PC-3 (cell line): ENCODE results near the gene CDH12. TPM values are rescaled to one million over a fixed set of nuclear protein-coding genes. Genes with fewer than 3 reads are reported as not detected.

Experiments
- ATAC-seq: fragments of 200-7000 bp; cut with Tn5 transposase; 2 replicates; pipeline ENCODE4 v1.9.1; 2020; ENCODE audit warnings: mild to moderate bottlenecking, moderate library complexity
- BruUV-seq: library from RNA; stranded (reverse); fragments of 400-500 nt; replicated peaks from 2 replicates; lab custom pipeline; 2021; lab: Mats Ljungman, UMichigan
- CTCF ChIA-PET: fragments of 300-600 bp; sonication (Branson Sonifier 250); formaldehyde crosslinking; loops from one replicate; lab custom pipeline; 2022; ENCODE audit warnings: antibody characterized with exemption; lab: Charles Lee
- POLR2A ChIA-PET: fragments of 300-600 bp; sonication (Branson Sonifier 250); formaldehyde crosslinking; loops from one replicate; lab custom pipeline; 2022; ENCODE audit warnings: antibody characterized with exemption; ENCODE audit not compliant: unreplicated experiment; lab: Charles Lee
- DNase-seq: peaks from one replicate; pipeline ENCODE4 v3.0.0-alpha.2; 2015
- H2AFZ ChIP-seq: fragments of 300-600 bp; sonication (generic); 2 replicates; pipeline ENCODE4 v1.6.0; 2016; ENCODE audit warnings: antibody characterized with exemption, low read length
- H3F3A ChIP-seq: fragments of 300-600 bp; sonication (generic); one replicate; pipeline ENCODE4 v1.6.0; 2017; ENCODE audit warnings: antibody characterized with exemption, low read length, control low read depth, mild to moderate bottlenecking; ENCODE audit not compliant: unreplicated experiment
- H3K27ac ChIP-seq: fragments of 300-600 bp; sonication (generic); 2 replicates; pipeline ENCODE4 v1.5.1; 2016; ENCODE audit warnings: mild to moderate bottlenecking, low read length
- H3K27me3 ChIP-seq: fragments of 300-600 bp; sonication (generic); 2 replicates; pipeline ENCODE4 v1.6.1; 2016; ENCODE audit warnings: low read length, mixed read lengths
- H3K36me3 ChIP-seq: fragments of 300-600 bp; sonication (generic); 2 replicates; pipeline ENCODE4 v1.6.1; 2016; ENCODE audit warnings: low read depth, mixed run types, low read length, mixed read lengths
- H3K4me1 ChIP-seq: fragments of 300-600 bp; sonication (generic); 2 replicates; pipeline ENCODE4 v1.5.1; 2016; ENCODE audit warnings: low read length; ENCODE audit not compliant: insufficient read depth
- H3K4me2 ChIP-seq: fragments of 300-600 bp; sonication (generic); 2 replicates; pipeline ENCODE4 v1.6.0; 2016; ENCODE audit warnings: low read length
- H3K4me3 ChIP-seq: fragments of 300-600 bp; sonication (generic); 2 replicates; pipeline ENCODE4 v1.5.1; 2016; ENCODE audit warnings: mild to moderate bottlenecking, low read length, mixed read lengths
- H3K79me2 ChIP-seq: fragments of 300-600 bp; sonication (generic); 2 replicates; pipeline ENCODE4 v1.6.1; 2017; ENCODE audit warnings: low read length, mixed read lengths
- H3K9ac ChIP-seq: fragments of 300-600 bp; sonication (generic); 2 replicates; pipeline ENCODE4 v1.6.0; 2016; ENCODE audit warnings: mild to moderate bottlenecking, low read length
- H3K9me2 ChIP-seq: fragments of 300-600 bp; sonication (generic); replicated peaks from 2 replicates; pipeline ENCODE4 v1.6.1; 2016; ENCODE audit warnings: mixed run types, low read length, mixed read lengths
- H3K9me3 ChIP-seq: fragments of 300-600 bp; sonication (generic); 2 replicates; pipeline ENCODE4 v1.6.1; 2016; ENCODE audit warnings: low read length, mixed read lengths
- H4K20me1 ChIP-seq: fragments of 300-600 bp; sonication (generic); 2 replicates; pipeline ENCODE4 v1.6.1; 2016; ENCODE audit warnings: low read length, mixed read lengths
- EZH2 ChIP-seq: fragments of 300-600 bp; sonication (generic); IDR thresholded peaks from one replicate; pipeline ENCODE4 v1.6.1; 2017; ENCODE audit warnings: antibody characterized with exemption, mild to moderate bottlenecking, low read length; ENCODE audit not compliant: unreplicated experiment
- EZH2phosphoT487 ChIP-seq: fragments of 300-600 bp; sonication (generic); IDR thresholded peaks from 2 replicates; pipeline ENCODE4 v1.6.1; 2018; ENCODE audit warnings: mild to moderate bottlenecking, antibody characterized with exemption, low read length, borderline replicate concordance
- intact Hi-C: fragments of 100-400 bp; cut with micrococcal nuclease; formaldehyde crosslinking; loops from 2 replicates; pipeline ENCODE4 v1.9.0; 2023
- total RNA-seq: library from RNA; depleted of rRNA; stranded (reverse); fragments of >200 nt; gene quantifications from 2 replicates; pipeline ENCODE4 v1.2.3, GENCODE V29; 2014
- TF ChIP-seq, protein P1 (sequence below): fragments of 300-600 bp; sonication (generic); conservative IDR thresholded peaks from 2 replicates; pipeline ENCODE4 v1.5.1; 2017; ENCODE audit warnings: antibody characterized with exemption, low read depth, mild to moderate bottlenecking, low read length

CDH12 gene
- total RNA-seq, 1 experiment from 2014 or later: 0.44 TPM

DNA sequence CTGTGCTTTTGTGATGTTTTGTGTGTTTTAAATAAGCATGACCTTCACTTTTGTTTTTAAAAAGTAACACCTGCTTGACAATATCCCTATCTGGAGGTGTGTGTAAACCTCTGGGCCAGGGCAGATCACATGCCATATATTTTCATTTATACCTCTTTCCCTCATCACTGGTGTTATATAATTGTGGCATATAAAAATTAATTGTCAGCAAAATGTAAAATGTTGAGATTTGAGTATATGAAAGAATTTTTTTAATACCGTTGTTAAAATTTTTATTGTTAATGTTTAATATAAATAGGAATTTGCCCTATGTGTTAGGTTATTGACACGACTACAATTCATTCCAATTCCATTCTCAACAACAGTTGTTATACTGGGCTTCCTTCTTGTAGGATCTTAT is 6.5 kb downstream of the CDH12 start:
- H3K9ac ChIP-seq: no peak overlapping the region
- no peaks in the 10 kb centered on the region for H3F3A ChIP-seq
- intact Hi-C loops: no loop called here
- no peaks in the 10 kb centered on the region for H3K79me2 ChIP-seq
- H3K4me2 ChIP-seq: no peak overlapping the region
- H3K36me3 ChIP-seq: no peaks in the 10 kb centered on the region
- BruUV-seq: no TSS peak
- H3K27ac ChIP-seq: no peak overlapping the region
- H4K20me1 ChIP-seq: no peaks in the 10 kb centered on the region
- H3K4me1 ChIP-seq: no peaks in the 10 kb centered on the region; the same call in 1 of the 2 replicates
- no peak overlapping the region for H3K4me3 ChIP-seq
- CTCF ChIA-PET: no interaction called here
- H3K9me3 ChIP-seq: peaks cover 3% of the 10 kb centered on the region; the same call in 1 of the 2 replicates
- POLR2A ChIA-PET: interaction anchor here (0.6 kb wide), 1 partner anchor 1226 kb away, joined by 3 read pairs; no protein-coding TSS in a partner anchor
- TF ChIP-seq, protein P1, sequence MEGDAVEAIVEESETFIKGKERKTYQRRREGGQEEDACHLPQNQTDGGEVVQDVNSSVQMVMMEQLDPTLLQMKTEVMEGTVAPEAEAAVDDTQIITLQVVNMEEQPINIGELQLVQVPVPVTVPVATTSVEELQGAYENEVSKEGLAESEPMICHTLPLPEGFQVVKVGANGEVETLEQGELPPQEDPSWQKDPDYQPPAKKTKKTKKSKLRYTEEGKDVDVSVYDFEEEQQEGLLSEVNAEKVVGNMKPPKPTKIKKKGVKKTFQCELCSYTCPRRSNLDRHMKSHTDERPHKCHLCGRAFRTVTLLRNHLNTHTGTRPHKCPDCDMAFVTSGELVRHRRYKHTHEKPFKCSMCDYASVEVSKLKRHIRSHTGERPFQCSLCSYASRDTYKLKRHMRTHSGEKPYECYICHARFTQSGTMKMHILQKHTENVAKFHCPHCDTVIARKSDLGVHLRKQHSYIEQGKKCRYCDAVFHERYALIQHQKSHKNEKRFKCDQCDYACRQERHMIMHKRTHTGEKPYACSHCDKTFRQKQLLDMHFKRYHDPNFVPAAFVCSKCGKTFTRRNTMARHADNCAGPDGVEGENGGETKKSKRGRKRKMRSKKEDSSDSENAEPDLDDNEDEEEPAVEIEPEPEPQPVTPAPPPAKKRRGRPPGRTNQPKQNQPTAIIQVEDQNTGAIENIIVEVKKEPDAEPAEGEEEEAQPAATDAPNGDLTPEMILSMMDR: no peak
- TF ChIP-seq EZH2phosphoT487 (no peak), EZH2 (no peak)
- H3K27me3 ChIP-seq: no peaks in the 10 kb centered on the region
- H3K9me2 ChIP-seq: no peaks in the 10 kb centered on the region
- ATAC-seq (no peak), DNase-seq (no peak)
- H2AFZ ChIP-seq: no peak overlapping the region

DNA sequence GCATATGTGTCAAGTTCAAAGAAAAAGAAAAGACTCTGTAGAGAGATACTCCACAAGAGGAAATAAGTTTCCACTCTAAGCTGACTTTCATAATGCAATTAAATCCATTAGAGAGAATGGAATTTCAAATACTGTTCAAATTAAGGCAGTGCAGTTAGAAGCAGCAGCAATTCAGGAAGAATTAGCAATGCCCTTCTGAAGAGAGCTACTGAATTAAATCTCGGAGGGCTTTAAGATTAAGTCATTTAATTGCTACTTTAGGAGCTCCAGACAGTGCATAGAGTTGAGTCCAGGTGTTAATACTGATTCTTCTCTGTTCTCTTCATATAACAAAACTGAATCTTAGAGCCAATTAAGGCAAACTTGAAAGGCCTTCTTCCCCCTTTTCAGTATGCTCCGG is 8.5 kb downstream of the CDH12 start:
- Histone ChIP-seq H3K9ac (no peak overlapping the region), H3K9me2 (no peaks in the 10 kb centered on the region), H3F3A (no peaks in the 10 kb centered on the region), H3K79me2 (no peaks in the 10 kb centered on the region), H3K4me2 (no peak overlapping the region), H3K4me3 (no peak overlapping the region), H4K20me1 (no peaks in the 10 kb centered on the region), H3K27me3 (no peaks in the 10 kb centered on the region), H3K36me3 (no peaks in the 10 kb centered on the region), H3K9me3 (peaks cover 3% of the 10 kb centered on the region; the same call in 1 of the 2 replicates), H3K27ac (no peak overlapping the region), H2AFZ (no peak overlapping the region), H3K4me1 (no peaks in the 10 kb centered on the region; the same call in 1 of the 2 replicates)
- intact Hi-C loops: no loop called here
- ChIA-PET POLR2A (no interaction called here), CTCF (no interaction called here)
- no peak for TF ChIP-seq EZH2
- TF ChIP-seq EZH2phosphoT487: no peak
- TF ChIP-seq, protein P1: no peak
- BruUV-seq: no TSS peak
- ATAC-seq (no peak), DNase-seq (no peak)

DNA sequence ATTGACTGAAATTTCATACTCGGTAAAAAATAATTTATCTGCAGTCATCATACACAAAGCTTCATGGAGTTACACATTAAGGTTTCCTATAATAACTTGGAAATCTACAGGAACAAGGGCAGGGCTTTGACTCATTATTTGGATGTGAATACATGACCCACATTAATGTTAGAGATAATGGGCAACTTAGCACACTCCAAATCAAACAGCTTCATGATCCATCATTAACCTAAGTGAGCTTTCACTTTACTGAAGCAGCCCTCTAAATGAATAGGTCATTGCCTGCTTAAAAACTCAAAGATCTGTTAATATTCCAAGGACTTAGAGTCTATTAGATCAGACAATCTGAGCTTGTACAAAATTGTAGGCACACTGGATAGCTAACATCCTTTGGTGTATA is 9.0 kb downstream of the CDH12 start:
- TF ChIP-seq, protein P1: no peak
- no peak for TF ChIP-seq EZH2phosphoT487
- DNase-seq: no peak
- H3K4me2 ChIP-seq: no peak overlapping the region
- POLR2A ChIA-PET: no interaction called here
- H2AFZ ChIP-seq: no peak overlapping the region
- H3K4me1 ChIP-seq: no peaks in the 10 kb centered on the region; the same call in 1 of the 2 replicates
- no peak overlapping the region for H3K4me3 ChIP-seq
- intact Hi-C loops: no loop called here
- H3F3A ChIP-seq: no peaks in the 10 kb centered on the region
- no peak for ATAC-seq
- peaks cover 3% of the 10 kb centered on the region; the same call in 1 of the 2 replicates for H3K9me3 ChIP-seq
- BruUV-seq: no TSS peak
- H3K9me2 ChIP-seq: no peaks in the 10 kb centered on the region
- H4K20me1 ChIP-seq: no peaks in the 10 kb centered on the region
- no peak overlapping the region for H3K27ac ChIP-seq
- no peaks in the 10 kb centered on the region for H3K36me3 ChIP-seq
- H3K79me2 ChIP-seq: no peaks in the 10 kb centered on the region
- H3K9ac ChIP-seq: no peak overlapping the region
- CTCF ChIA-PET: no interaction called here
- no peaks in the 10 kb centered on the region for H3K27me3 ChIP-seq
